ENCODE measurements around the gene NAA35.

NAA35 gene

GRCh38 chr9:86005253-86005775, 64.4 kb downstream of the NAA35 start:
- no peak overlapping the region for H3K27ac ChIP-seq
- TF ChIP-seq ZFX (IDR thresholded peaks at IDR 0.05) (no peak), CTCF (conservative IDR thresholded peaks at IDR 0.05) (no peak)

- no peak overlapping the region for H3K27ac ChIP-seq
- TF ChIP-seq CTCF (conservative IDR thresholded peaks at IDR 0.05) = no peak
- no peak for TF ChIP-seq ZFX (IDR thresholded peaks at IDR 0.05)
Measured at GRCh38 chr9:86009133-86009532, 68.2 kb downstream of the NAA35 start.

GRCh38 chr9:86020731-86021130, 79.8 kb downstream of the NAA35 start:
- TF ChIP-seq ZFX (IDR thresholded peaks at IDR 0.05) = no peak
- no peak for TF ChIP-seq CTCF (conservative IDR thresholded peaks at IDR 0.05)
- no peak overlapping the region for H3K27ac ChIP-seq

GRCh38 chr9:86021166-86021565, 80.2 kb downstream of the NAA35 start:
- no peak for TF ChIP-seq CTCF (conservative IDR thresholded peaks at IDR 0.05)
- TF ChIP-seq ZFX (IDR thresholded peaks at IDR 0.05) = no peak
- H3K27ac ChIP-seq = no peak overlapping the region

GRCh38 chr9:86022687-86023266, 81.8 kb downstream of the NAA35 start:
- H3K27ac ChIP-seq = no peak overlapping the region
- no peak for TF ChIP-seq CTCF (conservative IDR thresholded peaks at IDR 0.05)
- TF ChIP-seq ZFX (IDR thresholded peaks at IDR 0.05) = no peak

GRCh38 chr9:86027767-86028166, 86.8 kb downstream of the NAA35 start:
- H3K27ac ChIP-seq = no peak overlapping the region
- no peak for TF ChIP-seq ZFX (IDR thresholded peaks at IDR 0.05)
- no peak for TF ChIP-seq CTCF (conservative IDR thresholded peaks at IDR 0.05)

- no peak overlapping the region for H3K27ac ChIP-seq
- peak; percentile 83 for TF ChIP-seq CTCF (conservative IDR thresholded peaks at IDR 0.05)
- no peak for TF ChIP-seq ZFX (IDR thresholded peaks at IDR 0.05)
Measured at GRCh38 chr9:86034863-86035734, 94.2 kb downstream of the NAA35 start.
